CD4-positive, alpha-beta memory T cell (primary cell): ENCODE results near the gene MCM3AP. TPM values are rescaled to one million over a fixed set of nuclear protein-coding genes. Genes with fewer than 3 reads are reported as not detected.

Experiments used
- CTCF ChIA-PET: fragments of 350-600 bp; sonication (Branson Sonifier 250); formaldehyde crosslinking; loops from one replicate; lab custom pipeline; 2021; ENCODE audit warnings: inconsistent platforms; ENCODE audit not compliant: partially characterized antibody; lab: Charles Lee
- POLR2A ChIA-PET: fragments of 350-600 bp; sonication (Branson Sonifier 250); formaldehyde crosslinking; loops from one replicate; lab custom pipeline; 2021; ENCODE audit not compliant: partially characterized antibody; lab: Charles Lee
- DNase-seq, 5 donors: peaks; one replicate each; pipeline versions ENCODE4 v3.0.0 to v3.0.0-alpha.2; 2020 to 2022; ENCODE audit warnings: mixed read lengths in 1 of 5
- H3K27ac ChIP-seq: one replicate; pipeline ENCODE4 v1.7.0; 2013; ENCODE audit warnings: low read depth, low read length
- H3K27me3 ChIP-seq: 2 replicates; pipeline ENCODE4 v1.7.0; 2013; ENCODE audit warnings: mild to moderate bottlenecking, low read length, moderate library complexity; ENCODE audit not compliant: insufficient read depth
- H3K36me3 ChIP-seq: 2 replicates; pipeline ENCODE4 v1.7.0; 2013; ENCODE audit warnings: mild to moderate bottlenecking, low read length, moderate library complexity; ENCODE audit not compliant: insufficient read depth
- H3K4me1 ChIP-seq: 2 replicates; pipeline ENCODE4 v1.7.0; 2013; ENCODE audit warnings: mild to moderate bottlenecking, low read length, moderate library complexity; ENCODE audit not compliant: insufficient read depth
- H3K4me3 ChIP-seq, 2 donors: one replicate each; pipeline ENCODE4 v1.7.0; 2013; ENCODE audit warnings: low read length in 2 of 2, mild to moderate bottlenecking in 1 of 2
- H3K9me3 ChIP-seq, 2 donors: one replicate each; pipeline ENCODE4 v1.7.0; 2013; ENCODE audit warnings: low read length in 2 of 2, control low read depth in 1 of 2; ENCODE audit not compliant: control insufficient read depth in 1 of 2
- H3K27ac Mint-ChIP-seq, 7 donors: one replicate each; pipeline ENCODE4 v1.8.0; 2020 to 2021; ENCODE audit warnings: mixed read lengths in 7 of 7, mild to moderate bottlenecking in 6 of 7, inconsistent platforms in 3 of 7, moderate library complexity in 3 of 7
- H3K27me3 Mint-ChIP-seq, 2 donors: one replicate each; pipeline ENCODE4 v1.8.0; 2020 to 2021; ENCODE audit warnings: mixed read lengths in 2 of 2
- H3K36me3 Mint-ChIP-seq, 2 donors: one replicate each; pipeline ENCODE4 v1.8.0; 2020 to 2021; ENCODE audit warnings: mixed read lengths in 2 of 2, inconsistent platforms in 1 of 2, mild to moderate bottlenecking in 1 of 2
- H3K4me1 Mint-ChIP-seq, 4 donors: one replicate each; pipeline ENCODE4 v1.8.0; 2020 to 2021; ENCODE audit warnings: mixed read lengths in 4 of 4, mild to moderate bottlenecking in 1 of 4
- H3K4me3 Mint-ChIP-seq, 8 donors: one replicate each; pipeline ENCODE4 v1.8.0; 2020 to 2021; ENCODE audit warnings: mixed read lengths in 8 of 8, mild to moderate bottlenecking in 7 of 8, moderate library complexity in 6 of 8, inconsistent platforms in 3 of 8
- H3K9me3 Mint-ChIP-seq, 8 donors: one replicate each; pipeline ENCODE4 v1.8.0; 2020 to 2021; ENCODE audit warnings: mixed read lengths in 8 of 8, mild to moderate bottlenecking in 5 of 8, inconsistent platforms in 3 of 8, moderate library complexity in 1 of 8
- intact Hi-C: fragments of 100-400 bp; cut with micrococcal nuclease; formaldehyde crosslinking; loops from one replicate; pipeline ENCODE4 v1.15.1; 2023
- polyA plus RNA-seq, 2 donors: library from polyadenylated mRNA; unstranded; fragments of 300-500 nt; fragmentation: Illumina TruSeq; gene quantifications; one replicate each; pipeline ENCODE4 v1.2.3, GENCODE V29; 2021
- total RNA-seq, 2 experiments: library from RNA; stranded (reverse); gene quantifications; one replicate each; pipeline ENCODE4 v1.2.3, GENCODE V29; 2021

Gene MCM3AP
- total and polyA plus RNA-seq, 4 experiments from 2014 or later = 14.9 to 168 (median 100) TPM

- Mint-ChIP-seq H3K27ac (peak overlapping the region in 1 of 7 donors; percentile 19), H3K4me3 (no peak overlapping the region), H3K9me3 (peaks cover 0 to 2% (median 0%) of the 10 kb centered on the region in 8 donors), H3K27me3 (no peaks in the 10 kb centered on the region), H3K4me1 (peaks cover 10 to 32% (median 17%) of the 10 kb centered on the region in 4 donors), H3K36me3 (peaks cover 0 to 7% of the 10 kb centered on the region in 2 donors)
- no peaks in the 10 kb centered on the region for H3K27me3 ChIP-seq
- no peaks in the 10 kb centered on the region for H3K9me3 ChIP-seq
- no peaks in the 10 kb centered on the region for H3K36me3 ChIP-seq
- H3K4me3 ChIP-seq = no peak overlapping the region
- H3K27ac ChIP-seq = no peak overlapping the region
- ChIA-PET CTCF (no interaction called here), POLR2A (no interaction called here)
- H3K4me1 ChIP-seq = peaks cover 24% of the 10 kb centered on the region
- DNase-seq = no peak
- intact Hi-C loops = loop anchor here (10.0 kb wide), 1 partner anchor 346 kb away; no protein-coding TSS in a partner anchor
These were observed 35.0 kb upstream of the MCM3AP start for GRCh38 chr21:46320331-46320801.

DNA sequence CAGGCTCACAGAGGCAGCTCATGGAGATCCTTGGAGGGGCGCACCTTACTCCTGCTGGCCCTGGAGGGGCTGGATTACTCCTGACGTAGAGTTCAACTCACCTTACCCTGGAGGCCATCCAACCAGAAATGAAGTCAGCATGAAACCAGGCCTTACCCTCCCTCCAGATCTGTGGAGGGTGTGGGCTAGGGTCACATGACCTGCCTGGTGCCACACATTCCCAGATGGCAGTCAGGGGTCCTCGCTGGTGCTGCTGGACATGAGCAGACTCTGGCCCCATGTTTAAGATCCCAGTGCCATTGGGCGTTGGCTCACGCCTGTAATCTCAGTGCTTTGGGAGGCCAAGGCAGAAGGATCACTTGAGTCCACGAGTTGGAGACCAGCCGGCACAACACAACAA, 33.8 kb upstream of the MCM3AP start:
- Mint-ChIP-seq H3K4me1 (peaks cover 9 to 31% (median 16%) of the 10 kb centered on the region in 4 donors), H3K4me3 (no peak overlapping the region), H3K9me3 (peaks cover 0 to 2% (median 0%) of the 10 kb centered on the region in 8 donors), H3K36me3 (peaks cover 0 to 4% of the 10 kb centered on the region in 2 donors), H3K27ac (no peak overlapping the region), H3K27me3 (no peaks in the 10 kb centered on the region)
- no peak for DNase-seq
- no peak overlapping the region for H3K27ac ChIP-seq
- H3K4me1 ChIP-seq = peaks cover 21% of the 10 kb centered on the region
- no peaks in the 10 kb centered on the region for H3K27me3 ChIP-seq
- no peaks in the 10 kb centered on the region for H3K9me3 ChIP-seq
- intact Hi-C loops = no loop called here
- H3K36me3 ChIP-seq = no peaks in the 10 kb centered on the region
- CTCF ChIA-PET = no interaction called here
- H3K4me3 ChIP-seq = no peak overlapping the region
- POLR2A ChIA-PET = no interaction called here

DNA sequence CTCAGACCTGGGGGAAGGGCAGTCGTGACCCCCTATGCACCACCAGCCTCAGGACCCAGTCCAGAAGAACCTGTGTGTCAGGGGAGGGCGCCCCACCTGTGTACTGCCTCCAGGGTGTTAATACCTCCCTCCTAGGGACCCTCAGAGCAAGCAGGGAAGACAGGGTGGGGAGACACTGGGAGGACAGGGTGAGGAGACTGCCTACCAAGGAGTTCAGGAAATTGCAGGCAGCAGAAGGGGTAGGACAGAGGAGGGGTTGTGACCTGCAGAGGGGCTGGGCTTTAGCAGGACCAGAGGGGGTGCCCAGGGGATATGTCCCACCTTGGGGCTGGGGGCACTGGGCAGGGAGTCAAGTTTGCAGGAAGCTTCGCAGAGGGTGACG, 33.0 kb upstream of the MCM3AP start:
- Histone ChIP-seq H3K27me3 (no peaks in the 10 kb centered on the region), H3K4me3 (no peak overlapping the region), H3K36me3 (no peaks in the 10 kb centered on the region), H3K27ac (no peak overlapping the region), H3K4me1 (peaks cover 21% of the 10 kb centered on the region), H3K9me3 (no peaks in the 10 kb centered on the region)
- H3K9me3 Mint-ChIP-seq = peaks cover 0 to 1% (median 0%) of the 10 kb centered on the region in 8 donors
- no peak for DNase-seq
- ChIA-PET POLR2A (no interaction called here), CTCF (no interaction called here)
- no peak overlapping the region for H3K27ac Mint-ChIP-seq
- H3K36me3 Mint-ChIP-seq = no peaks in the 10 kb centered on the region
- H3K4me3 Mint-ChIP-seq = no peak overlapping the region
- peaks cover 9 to 25% (median 16%) of the 10 kb centered on the region in 4 donors for H3K4me1 Mint-ChIP-seq
- no peaks in the 10 kb centered on the region for H3K27me3 Mint-ChIP-seq
- intact Hi-C loops = no loop called here

DNA sequence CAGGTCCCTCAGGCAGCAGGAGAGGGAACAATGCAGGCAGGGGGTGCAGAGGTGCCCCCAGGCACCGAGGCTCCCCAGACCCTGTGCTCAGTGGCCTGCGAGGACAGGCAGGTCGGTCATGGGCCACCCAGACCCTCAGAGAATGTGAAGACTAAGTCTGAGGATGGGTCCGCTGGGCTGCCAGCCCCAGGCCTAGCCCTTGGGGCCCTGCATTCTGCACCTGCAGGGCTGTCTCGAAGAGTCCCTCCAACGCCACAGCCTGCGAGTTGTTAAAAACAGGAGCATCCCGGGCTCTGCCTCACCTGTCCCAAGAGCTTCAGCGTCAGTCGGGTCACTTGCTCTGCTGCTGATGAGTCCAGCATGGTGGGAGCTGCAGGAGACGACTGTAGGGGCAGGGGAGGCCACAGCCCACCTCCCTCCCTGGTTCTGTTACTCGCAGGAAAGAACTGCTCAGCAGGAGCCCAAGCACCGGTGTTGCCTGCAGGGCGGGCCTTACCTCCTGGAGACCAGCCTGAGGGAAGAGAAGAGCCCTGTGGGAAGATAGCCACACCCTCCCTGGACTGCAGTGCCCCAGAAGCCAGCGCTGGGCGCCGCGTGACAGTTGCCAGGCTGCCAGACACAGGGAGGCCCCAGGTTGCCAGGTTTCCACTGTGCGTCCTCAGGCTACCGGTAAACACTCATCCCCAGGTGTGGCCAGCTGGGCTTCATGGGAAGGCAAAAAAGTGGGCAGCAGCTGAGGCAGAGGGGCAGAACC, 32.5 kb upstream of the MCM3AP start:
- H3K9me3 ChIP-seq = no peaks in the 10 kb centered on the region
- H3K27ac Mint-ChIP-seq = no peak overlapping the region
- intact Hi-C loops = no loop called here
- H3K4me1 Mint-ChIP-seq = peaks cover 9 to 21% (median 13%) of the 10 kb centered on the region in 4 donors
- DNase-seq = no peak
- no peaks in the 10 kb centered on the region for H3K27me3 Mint-ChIP-seq
- ChIA-PET CTCF (no interaction called here), POLR2A (no interaction called here)
- H3K36me3 ChIP-seq = no peaks in the 10 kb centered on the region
- no peak overlapping the region for H3K4me3 ChIP-seq
- H3K4me1 ChIP-seq = peaks cover 16% of the 10 kb centered on the region
- H3K4me3 Mint-ChIP-seq = no peak overlapping the region
- no peak overlapping the region for H3K27ac ChIP-seq
- peaks cover 0 to 1% (median 0%) of the 10 kb centered on the region in 8 donors for H3K9me3 Mint-ChIP-seq
- no peaks in the 10 kb centered on the region for H3K36me3 Mint-ChIP-seq
- no peaks in the 10 kb centered on the region for H3K27me3 ChIP-seq

DNA sequence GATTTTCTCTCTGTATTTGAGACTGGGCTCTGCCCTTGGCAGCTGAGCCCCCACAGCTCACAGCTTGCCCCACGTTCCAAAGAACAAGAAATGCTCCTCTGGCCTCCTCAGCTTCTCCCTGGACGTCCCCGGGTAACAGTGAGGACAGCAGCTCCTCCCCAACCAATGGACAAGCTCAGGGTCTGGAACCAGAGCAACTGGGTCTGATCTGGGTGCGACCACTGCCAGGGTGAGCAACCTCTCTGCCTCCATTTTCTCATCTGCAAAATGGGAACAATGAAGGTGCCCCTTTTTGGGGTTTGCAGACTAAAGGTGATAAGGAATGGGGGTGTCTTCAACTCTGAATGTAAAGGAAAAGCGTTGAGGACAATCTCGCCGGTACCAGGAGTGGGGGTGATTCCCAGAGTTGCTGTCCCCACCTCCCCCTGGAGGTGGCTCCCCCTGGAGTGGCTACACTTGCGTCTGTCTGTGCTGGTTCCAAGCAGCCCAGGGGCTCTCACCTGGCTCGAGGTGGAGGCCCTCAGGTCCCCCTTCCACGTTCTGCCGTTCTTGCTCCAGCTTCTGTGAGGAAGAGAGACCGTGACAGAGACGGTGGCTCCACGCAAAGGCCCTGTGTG, 31.4 kb upstream of the MCM3AP start:
- no peaks in the 10 kb centered on the region for H3K27me3 ChIP-seq
- H3K4me1 Mint-ChIP-seq = peaks cover 3 to 10% (median 8%) of the 10 kb centered on the region in 4 donors
- no peak for DNase-seq
- intact Hi-C loops = no loop called here
- H3K27me3 Mint-ChIP-seq = no peaks in the 10 kb centered on the region
- H3K36me3 ChIP-seq = no peaks in the 10 kb centered on the region
- H3K27ac Mint-ChIP-seq = no peak overlapping the region
- H3K9me3 Mint-ChIP-seq = peaks cover 0 to 1% (median 0%) of the 10 kb centered on the region in 8 donors
- no peak overlapping the region for H3K4me3 Mint-ChIP-seq
- H3K27ac ChIP-seq = no peak overlapping the region
- CTCF ChIA-PET = no interaction called here
- H3K4me3 ChIP-seq = no peak overlapping the region
- H3K9me3 ChIP-seq = no peaks in the 10 kb centered on the region
- POLR2A ChIA-PET = no interaction called here
- H3K36me3 Mint-ChIP-seq = no peaks in the 10 kb centered on the region
- peaks cover 6% of the 10 kb centered on the region for H3K4me1 ChIP-seq

- Histone ChIP-seq H3K36me3 (no peaks in the 10 kb centered on the region), H3K9me3 (no peaks in the 10 kb centered on the region), H3K4me3 (no peak overlapping the region), H3K4me1 (no peaks in the 10 kb centered on the region), H3K27me3 (no peaks in the 10 kb centered on the region), H3K27ac (no peak overlapping the region)
- CTCF ChIA-PET = no interaction called here
- DNase-seq = no peak
- Mint-ChIP-seq H3K9me3 (peaks cover 0 to under 1% (median 0%) of the 10 kb centered on the region in 8 donors), H3K36me3 (no peaks in the 10 kb centered on the region), H3K4me1 (no peaks in the 10 kb centered on the region), H3K4me3 (no peak overlapping the region), H3K27ac (no peak overlapping the region), H3K27me3 (no peaks in the 10 kb centered on the region)
- intact Hi-C loops = no loop called here
- POLR2A ChIA-PET = no interaction called here
These were observed 29.1 kb upstream of the MCM3AP start for GRCh38 chr21:46314441-46315020.

GRCh38 chr21:46312949-46313348, 27.5 kb upstream of the MCM3AP start:
- Histone ChIP-seq H3K27ac (no peak overlapping the region), H3K36me3 (no peaks in the 10 kb centered on the region), H3K4me3 (no peak overlapping the region), H3K27me3 (no peaks in the 10 kb centered on the region), H3K4me1 (no peaks in the 10 kb centered on the region), H3K9me3 (no peaks in the 10 kb centered on the region)
- no peaks in the 10 kb centered on the region for H3K9me3 Mint-ChIP-seq
- no peaks in the 10 kb centered on the region for H3K36me3 Mint-ChIP-seq
- no peaks in the 10 kb centered on the region for H3K27me3 Mint-ChIP-seq
- no peak overlapping the region for H3K27ac Mint-ChIP-seq
- no peak overlapping the region for H3K4me3 Mint-ChIP-seq
- ChIA-PET CTCF (no interaction called here), POLR2A (no interaction called here)
- DNase-seq = no peak
- no peaks in the 10 kb centered on the region for H3K4me1 Mint-ChIP-seq
- intact Hi-C loops = no loop called here
